CD4-positive, alpha-beta T cell treated with Interleukin-15 for 4 hours (primary cell): ENCODE measurements around the gene NFYC.

Source experiments
- DNase-seq: peaks from one replicate; pipeline ENCODE4 v3.0.0-alpha.2; 2020; ENCODE audit warnings: low spot score

The NFYC gene

DNA sequence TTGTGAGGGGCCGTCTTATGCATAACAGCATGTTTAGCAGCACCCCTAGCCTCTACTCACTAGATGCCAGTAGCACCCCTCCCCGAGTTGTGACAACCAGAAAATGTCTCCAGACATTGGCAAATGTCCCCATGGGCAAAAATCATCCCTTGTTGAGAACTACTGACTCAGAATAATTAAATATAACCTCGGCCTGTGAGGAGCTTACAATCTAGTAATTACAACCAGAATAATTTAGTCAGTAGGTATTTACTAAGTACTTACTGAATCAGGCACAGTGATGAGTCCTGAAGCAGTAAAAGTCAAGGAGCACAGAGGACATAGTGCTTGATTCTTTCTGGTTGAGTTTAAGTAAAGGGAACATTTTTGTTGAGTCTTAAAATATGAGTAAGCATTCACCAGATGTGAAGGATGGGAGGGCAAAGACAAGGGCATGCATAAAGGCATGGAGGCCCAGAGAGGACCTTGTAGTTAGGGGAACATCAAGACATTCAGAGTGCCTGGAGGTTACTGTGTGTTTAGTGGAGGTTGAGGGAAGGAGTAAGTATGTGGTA, 48.0 kb downstream of the NFYC start:
- DNase-seq: no peak

DNA sequence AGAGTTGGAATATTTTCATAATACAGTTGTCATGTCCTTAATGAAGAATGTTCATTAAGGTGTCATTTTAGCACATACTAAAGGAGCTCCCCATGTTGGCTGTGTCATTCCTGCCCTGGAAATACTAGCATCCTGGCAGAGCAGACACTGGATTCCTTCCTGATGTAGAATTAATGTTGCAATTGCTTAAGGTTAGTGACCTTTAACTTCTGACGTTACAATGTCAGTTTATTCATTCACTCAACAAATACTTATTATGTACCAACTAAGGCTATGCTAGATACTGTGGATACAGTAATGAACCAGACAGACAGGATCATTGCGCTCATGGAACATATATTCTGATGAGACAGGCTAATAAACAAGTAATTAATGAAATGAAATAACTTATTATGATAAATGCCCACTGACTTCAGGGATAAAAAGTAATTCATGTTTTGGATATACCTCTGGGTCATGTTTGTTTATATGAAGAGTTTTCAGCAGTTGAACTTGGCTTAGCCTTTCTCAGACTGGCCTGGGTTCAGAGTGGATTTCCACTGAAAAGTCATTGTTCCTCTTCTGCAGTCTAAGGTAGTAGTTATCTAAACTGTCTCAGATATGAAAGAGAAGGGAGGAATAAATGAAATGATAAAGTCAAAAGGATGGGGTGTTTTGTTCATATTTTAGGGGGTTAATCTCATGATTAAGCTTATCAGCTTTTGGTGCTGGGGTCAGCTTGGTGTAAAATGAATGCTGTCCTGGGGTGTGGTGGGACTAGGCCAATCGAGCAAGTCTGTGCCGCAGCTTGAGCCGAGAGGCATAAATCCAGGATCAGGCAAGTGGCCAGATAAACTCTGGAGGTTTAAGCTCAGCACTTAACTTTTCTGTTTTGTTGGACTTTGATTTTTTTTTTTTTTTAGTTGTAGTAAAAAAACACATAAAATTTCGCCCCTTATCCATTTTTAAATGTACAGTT, 48.8 kb downstream of the NFYC start:
- no peak for DNase-seq

DNA sequence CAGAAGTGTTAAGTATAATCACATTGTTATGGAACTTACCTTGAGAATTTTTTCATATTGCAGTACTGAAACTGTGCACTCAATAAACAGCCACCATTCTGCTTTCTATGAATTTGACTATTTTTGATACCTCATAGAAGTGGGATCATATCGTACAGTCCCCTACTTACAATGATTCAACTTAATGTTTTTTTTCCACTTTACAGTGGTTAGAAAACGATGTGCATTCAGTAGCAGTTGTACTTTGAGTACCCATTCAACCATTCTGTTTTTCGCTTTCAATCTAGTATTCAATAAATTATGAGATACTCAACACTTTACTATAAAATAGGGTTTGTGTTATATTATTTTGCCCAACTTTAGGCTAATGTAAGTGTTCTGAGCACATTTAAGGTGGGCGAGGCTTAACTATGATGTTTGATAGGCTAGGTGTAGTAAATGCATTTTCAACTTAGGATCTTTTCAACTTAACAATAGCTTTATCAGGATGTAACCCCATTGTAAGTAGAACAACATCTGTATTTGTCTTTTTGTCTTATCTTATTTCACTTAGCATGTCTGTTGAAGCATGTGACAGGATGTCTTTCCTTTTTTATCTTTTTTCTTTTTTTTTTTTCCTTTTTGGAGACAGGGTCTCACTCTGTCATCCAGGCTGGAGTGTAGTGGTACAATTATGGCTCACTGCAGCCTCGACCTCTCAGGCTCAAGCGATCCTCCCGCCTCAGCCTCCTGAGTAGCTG, 49.7 kb downstream of the NFYC start:
- DNase-seq: no peak

DNA sequence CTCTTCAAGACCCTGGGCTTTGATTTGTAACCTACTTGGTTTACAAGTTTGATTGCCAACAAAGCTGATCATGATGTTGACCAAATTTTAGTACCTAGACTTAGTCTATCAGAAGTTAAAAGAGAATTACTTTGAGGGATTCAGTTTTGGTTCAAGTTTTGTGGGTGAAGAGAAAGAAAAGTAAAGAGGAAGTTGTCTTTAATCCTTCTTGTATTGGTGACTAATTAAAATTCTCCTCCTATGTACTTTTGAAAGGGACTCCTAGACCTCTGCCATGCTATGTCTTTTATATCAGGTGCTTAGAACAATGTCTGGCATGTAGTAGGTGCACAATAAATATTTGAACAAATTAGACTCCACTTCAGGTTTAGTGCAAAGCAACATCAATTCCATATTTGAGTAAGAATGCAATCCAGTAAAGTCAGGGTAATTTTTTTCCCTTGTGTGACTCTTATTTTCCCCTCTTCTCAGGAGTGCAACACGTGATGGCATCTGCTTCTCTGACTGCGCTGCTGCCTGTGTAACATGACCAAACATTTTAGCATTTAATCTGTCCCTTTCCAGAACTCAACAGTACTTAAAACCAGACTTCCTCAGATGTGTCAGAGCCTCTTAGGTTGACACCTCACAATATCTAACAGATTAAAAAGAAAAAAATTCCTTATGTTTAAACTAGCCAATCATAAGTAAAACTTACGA, 51.0 kb downstream of the NFYC start:
- DNase-seq: no peak

DNA sequence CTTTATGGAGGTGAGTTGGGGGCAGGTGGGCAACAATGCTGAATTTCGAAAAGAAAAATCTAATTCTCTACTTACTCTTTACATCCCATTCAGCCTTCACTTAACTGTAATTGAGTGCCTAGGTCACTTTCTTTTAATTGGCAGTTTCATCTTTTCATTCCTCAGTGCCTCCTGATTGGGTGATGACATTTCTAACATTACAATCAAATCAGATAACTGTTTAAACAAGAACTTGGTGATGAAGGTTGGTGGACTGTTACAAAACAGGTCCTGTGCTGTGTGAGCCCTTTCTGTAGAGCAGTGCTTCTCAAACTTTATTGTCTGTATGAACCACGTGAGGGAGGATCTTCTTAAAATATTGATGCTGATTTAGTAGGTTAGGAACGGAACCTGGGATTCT, 51.9 kb downstream of the NFYC start:
- DNase-seq: no peak

DNA sequence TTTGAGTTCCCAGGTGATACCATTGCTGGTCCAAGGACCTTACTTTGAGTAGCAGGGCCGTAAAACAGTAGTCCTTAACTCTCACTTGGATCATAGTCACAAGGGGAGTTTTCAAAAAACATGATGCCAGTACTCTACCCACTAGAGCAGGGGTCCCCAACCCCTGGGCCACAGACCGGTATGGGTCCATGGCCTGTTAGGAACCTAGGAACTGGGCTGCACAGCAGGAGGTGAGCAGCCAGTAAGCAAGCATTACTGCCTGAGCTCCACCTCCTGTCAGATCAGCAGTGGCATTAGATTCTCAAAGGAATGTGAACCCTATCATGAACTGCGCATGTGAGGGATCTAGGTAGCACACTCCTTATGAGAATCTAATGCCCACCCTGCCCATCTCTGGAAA, 52.4 kb downstream of the NFYC start:
- DNase-seq: no peak

DNA sequence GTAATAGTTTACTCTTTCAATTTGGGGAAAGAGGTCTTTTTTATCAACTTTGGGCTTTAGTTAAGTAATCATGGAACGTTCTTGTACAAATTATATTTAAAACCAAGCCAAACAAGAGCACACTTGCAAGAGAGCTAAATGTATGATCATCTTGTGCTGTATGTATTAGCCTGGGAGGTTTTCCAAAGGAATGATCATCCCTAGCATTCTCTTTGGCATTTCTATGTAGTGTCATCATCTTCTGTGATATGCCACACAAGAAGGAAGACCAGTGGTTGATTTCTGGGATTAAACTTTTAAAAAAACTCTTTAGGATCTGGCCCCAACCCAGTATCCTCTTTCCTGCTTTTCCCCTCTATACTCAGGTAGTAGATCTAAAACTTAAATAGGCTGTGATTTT, 53.7 kb downstream of the NFYC start:
- no peak for DNase-seq

DNA sequence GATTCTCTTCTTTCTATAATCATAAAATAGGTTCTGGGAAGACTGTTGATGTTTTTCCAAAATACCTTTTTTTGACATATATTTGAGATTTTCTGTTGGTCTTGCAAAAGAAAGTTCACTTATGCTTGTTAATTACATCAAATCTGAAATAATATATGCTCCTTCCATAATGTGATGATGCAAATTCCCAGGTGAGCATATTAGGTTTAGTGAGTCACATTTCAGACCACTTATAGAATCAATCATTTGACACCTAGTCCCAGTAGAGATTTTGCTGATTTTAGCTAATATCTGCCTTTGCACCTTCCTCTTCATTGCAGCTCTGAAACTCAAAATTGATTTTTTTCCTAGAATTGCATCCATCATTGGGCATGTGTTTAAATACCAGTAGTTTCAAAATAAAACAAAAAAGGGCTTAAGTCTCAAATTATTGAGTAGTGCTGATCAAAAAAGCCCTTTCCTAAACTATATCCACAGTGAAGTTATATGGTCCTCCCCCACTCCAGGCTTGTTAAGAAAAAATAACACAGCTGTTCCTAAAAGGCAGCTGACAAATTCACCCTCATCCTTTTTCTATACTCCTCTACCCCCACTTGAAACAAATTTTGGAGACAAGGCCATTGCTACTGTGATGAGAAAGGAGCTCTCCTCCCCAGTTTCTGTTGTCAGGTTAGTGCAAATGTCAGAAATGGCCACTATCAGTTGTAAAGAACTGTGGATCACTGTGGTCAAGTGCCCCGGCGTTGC, 55.0 kb downstream of the NFYC start:
- no peak for DNase-seq

DNA sequence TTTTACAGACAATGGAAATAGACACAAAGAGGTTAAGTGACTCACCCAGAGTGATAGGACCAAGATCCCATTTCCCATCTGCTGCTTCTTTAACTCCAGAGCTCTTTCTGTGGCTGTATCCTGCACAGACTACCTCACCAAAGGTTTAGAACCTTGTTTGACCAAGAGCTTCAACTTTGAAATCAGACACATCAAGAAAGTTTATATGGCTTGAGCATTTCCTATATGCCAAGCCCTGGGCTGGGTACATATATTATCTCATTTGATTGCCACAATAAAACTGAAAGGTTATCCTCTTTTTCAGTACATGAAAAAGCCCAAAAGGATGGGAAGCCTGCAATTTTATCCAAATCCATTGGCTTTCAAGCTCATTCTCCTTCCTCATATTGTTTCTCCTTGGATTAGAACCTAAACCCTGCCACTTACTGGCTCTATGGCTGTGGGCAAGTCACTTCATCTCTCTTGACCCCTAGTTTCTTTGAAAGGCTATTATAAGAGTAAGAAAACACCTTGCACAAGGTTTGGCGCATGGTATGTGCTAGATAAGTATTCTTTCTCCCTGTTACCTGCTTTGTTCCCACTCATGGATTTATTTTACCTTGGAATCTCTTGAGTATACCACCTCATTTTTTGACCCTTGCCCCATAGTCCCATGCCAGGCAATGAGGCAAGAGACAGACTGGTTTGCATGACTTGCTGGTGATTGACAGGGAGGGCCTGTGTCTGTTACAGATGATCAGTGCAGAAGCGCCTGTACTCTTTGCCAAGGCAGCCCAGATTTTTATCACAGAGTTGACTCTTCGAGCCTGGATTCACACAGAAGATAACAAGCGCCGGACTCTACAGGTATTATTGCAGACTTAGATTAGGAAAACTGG, 57.6 kb downstream of the NFYC start:
- no peak for DNase-seq

DNA sequence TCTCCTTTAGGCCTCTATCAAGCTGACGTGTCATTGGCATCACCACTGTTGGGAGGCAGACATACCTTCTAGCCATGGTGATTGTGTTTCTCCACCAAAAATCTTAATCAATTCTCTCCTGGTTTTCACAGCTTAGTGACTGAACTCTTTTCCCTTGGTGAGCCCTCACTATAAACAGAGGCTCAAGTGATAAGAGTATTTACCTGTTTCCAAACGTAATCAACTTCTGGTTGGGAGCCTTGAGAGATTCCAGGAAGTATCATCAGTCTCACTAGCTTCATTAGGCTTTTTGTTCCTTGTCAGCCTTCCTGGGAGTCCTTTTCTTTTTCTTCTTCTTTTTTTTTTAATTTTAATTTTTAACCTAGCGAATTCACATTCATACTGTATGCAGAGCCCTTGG, 58.3 kb downstream of the NFYC start:
- no peak for DNase-seq

DNA sequence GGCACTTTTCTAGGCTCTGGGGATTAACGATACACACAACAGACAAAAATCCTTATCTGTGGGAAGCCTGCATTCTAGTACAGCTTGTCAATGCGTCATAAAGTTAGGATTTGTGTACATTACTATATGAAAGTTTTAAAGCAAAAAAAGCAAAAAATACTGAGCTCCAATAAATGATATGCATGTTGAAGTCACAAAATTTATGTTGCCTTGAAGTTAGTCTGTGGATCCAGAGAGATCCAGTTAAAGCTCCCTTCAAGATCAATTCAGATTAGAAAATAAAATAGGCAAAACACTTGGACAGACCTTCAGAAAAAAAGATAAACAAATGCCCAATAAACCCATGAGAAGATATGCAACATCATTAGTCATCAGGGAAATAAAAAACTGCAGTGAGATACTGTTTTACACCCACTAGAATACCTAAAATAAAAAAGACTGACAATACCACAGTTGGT, 59.0 kb downstream of the NFYC start:
- no peak for DNase-seq

DNA sequence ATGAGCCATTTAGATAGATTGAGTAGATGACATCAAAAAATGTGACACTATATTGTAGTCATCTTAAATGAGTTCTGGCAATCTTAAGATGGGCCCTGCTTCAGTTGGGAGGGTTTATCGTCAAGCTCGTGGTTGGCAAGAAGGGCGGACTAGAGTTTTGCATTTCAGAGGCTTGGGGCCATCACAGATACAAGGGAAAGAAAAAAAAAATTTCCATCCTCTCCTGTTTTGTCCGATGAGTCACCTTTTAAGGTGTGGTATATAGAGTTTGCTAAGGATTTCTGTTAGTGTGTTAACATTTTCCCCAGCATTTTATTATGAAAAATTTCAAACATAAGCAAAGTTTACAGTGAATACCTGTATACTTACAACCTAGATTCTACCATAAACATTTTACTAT, 60.3 kb downstream of the NFYC start:
- DNase-seq: no peak

DNA sequence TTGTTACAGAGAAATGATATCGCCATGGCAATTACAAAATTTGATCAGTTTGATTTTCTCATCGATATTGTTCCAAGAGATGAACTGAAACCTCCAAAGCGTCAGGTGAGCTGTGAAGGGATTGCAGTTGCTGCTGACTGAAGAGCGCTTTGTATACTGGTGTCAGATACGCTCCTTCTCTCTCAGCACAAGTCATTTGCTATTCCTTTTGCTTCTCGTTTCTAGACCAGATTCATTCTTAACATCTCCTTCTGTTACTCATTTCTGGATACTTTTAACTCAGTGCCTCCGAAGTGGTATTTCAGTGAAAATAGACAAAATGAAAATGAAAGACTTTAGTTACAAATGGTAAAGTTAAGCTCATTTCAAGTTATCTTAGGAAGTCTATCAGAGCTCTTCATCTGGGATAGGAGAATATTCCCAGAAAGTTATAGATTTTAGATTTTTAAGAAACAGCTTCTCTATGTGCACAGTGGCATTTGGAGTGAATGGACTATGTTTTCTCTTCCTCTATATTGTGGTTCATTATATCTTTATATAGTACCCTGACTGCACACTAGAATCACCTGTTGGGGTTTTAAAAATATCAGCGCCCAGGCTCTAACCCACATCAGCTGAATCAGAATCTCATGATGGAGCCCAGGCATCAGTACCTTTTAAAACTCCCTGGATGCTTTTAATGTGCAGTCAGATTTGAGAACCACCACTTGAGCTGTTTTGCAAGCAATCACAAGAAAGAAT, 61.8 kb downstream of the NFYC start:
- DNase-seq: no peak

DNA sequence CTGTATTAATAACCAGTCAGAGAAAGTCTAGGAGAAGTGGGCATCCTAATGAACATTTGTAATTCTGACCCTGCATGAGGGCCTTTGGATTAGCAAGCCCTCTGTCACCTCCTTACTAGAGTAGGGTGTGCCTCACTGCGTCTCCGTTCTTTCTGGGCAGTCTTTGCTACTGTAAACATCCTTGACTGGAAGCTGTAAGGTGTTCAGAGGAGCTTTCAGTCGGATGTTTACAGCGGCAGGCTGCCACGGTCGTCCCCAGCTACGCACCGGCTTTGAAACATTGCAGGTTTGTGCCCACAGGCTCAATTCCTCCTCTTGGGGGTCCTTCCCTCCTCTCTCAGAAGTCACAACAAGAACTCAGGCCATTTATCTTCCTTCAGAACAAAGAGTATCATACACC, 62.7 kb downstream of the NFYC start:
- no peak for DNase-seq

DNA sequence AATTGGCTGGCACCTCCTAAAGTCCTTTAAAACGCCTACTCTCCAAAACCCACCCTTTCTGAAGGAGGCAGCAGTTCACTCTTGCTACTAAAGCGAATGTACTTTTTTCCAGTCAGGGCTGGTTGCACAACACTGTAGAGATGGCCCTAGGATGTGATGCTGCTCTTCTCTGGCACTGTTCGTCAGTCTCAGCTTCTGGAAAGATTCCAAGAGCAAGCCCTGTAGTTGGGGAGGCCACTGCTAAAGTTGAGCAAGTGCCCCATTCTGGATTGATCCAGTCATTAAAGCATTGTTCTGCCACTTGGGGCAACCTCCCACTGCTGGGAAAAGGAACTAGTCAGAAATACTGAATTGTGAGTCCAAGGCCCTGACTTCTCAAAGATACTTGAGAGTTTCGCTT, 63.6 kb downstream of the NFYC start:
- no peak for DNase-seq

DNA sequence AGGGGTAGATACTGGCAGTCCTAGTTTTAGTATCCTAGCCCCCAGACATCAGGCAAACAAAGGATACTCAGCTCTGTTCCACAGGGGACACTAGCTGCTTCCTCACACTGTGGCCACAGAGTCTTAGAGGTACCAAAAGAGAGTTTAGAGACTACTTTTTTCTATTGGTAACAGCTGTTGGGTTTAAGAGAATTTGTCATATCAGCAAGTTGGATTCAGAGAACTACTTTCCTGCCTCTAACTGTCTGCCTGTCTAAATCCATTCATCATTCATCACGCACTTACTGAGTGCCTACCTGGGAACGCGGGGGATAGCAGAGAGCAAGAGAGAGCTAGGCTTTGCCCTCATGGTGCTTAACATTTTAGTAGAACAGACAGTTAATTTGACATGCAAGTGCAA, 65.0 kb downstream of the NFYC start:
- DNase-seq: no peak

DNA sequence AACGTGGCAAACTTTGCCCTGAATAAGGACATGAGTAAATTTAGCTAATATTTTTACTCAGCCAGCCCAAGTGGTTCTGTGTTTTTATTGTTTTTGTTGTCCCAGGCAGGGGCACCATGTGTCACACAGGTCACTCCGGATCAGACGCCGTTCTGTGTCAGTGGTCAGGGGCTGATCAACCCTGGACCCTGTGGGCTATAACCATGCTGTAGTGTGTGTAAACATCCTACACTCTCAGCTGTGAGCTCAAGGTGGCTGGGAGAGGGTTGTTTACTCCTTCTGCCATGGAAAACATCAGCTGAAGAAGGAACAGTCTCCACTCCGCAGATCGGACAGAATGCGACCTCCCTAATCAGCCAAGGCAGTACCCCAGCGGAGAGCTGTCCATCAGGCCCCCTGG, 65.6 kb downstream of the NFYC start:
- no peak for DNase-seq

DNA sequence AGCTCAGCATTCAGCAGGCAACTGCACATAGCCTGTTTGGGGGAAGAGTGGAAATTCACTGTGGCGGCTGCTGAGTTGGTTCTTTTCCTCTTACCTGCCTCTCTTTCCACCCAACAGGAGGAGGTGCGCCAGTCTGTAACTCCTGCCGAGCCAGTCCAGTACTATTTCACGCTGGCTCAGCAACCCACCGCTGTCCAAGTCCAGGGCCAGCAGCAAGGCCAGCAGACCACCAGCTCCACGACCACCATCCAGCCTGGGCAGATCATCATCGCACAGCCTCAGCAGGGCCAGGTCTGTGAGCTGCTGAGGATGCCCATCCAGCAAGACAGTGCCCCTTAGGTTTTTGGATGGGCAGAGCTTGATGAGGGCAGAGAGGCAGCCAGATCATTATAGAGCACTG, 66.5 kb downstream of the NFYC start:
- no peak for DNase-seq

DNA sequence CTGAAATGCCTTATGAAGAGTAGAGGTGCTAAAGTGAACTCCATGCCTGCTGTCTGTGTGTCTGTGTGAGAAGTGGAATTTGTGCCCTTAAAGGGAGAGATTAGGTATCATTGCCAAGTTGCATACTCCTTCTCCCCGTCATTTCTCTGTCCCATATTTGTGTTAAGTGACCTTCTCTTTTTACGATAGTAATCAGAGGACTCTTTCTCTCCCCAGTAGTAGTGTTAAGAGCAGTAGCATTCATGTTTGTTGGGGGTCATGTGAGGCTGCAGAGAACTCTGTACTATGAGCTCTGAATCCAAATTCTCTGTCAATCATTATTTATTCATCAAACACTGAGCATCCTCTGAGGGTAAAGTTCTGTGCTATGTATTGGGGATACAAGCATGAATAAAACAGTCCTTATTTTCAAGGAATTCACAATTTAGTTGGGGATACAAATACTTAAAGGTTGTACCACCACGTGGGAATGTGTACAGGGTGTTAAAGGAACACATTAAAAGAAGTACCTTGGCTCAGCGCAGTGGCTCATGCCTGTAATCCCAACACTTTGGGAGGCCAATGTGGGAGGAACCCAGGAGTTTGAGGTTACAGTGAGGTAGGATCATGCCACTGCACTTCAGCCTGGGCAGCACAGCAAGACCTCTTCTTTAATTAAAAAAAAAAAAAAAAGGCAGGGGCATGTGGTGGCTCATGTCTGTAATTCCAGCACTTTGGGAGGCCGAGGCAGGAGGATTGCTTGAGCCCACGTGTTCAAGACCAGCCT, 67.3 kb downstream of the NFYC start:
- DNase-seq: no peak
